Activated gamma-delta T cell treated with Interleukin-2 at 50 U/mL for 16 hours (primary cell): ENCODE measurements around the gene BPIFA2.

Experiments
- DNase-seq: peaks from one replicate; pipeline ENCODE4 v3.0.0-alpha.2; 2020

Gene BPIFA2

GRCh38 chr20:33202451-33202850 is 34.5 kb downstream of the BPIFA2 start:
- no peak for DNase-seq

GRCh38 chr20:33203444-33203843 is 35.5 kb downstream of the BPIFA2 start:
- DNase-seq: no peak

GRCh38 chr20:33209789-33210188 is 41.8 kb downstream of the BPIFA2 start:
- peak; percentile 18 for DNase-seq

GRCh38 chr20:33210371-33210770 is 42.4 kb downstream of the BPIFA2 start:
- DNase-seq: no peak

GRCh38 chr20:33211817-33212424 is 44.0 kb downstream of the BPIFA2 start:
- DNase-seq: peak; percentile 6

GRCh38 chr20:33217052-33217451 is 49.1 kb downstream of the BPIFA2 start, which contains the start of gene BPIFA3:
Gene BPIFA3, plus strand, starts transcription at chr20:33217352. Its CDS starts 185 bp downstream, at chr20:33217537.
- DNase-seq: no peak

- DNase-seq: no peak
Observed at GRCh38 chr20:33224399-33224798, 56.4 kb downstream of the BPIFA2 start.

- no peak for DNase-seq
Observed at GRCh38 chr20:33229843-33230242, 61.9 kb downstream of the BPIFA2 start.
